SK-N-SH treated with all-trans-retinoic acid at 6 μM for 48 hours (cell line): ENCODE results near the gene ABI2.

ENCODE experiments used
- CREB5 ChIP-seq: fragments of 250-450 bp; sonication (Bioruptor Pico); IDR thresholded peaks from 2 replicates; pipeline ENCODE4 v1.5.1; 2020; ENCODE audit warnings: low read depth, mild to moderate bottlenecking, moderate library complexity
- CSDC2 ChIP-seq: fragments of 250-450 bp; sonication (Bioruptor Pico); IDR thresholded peaks from 2 replicates; pipeline ENCODE4 v1.5.0; 2020; ENCODE audit warnings: mild to moderate bottlenecking, moderate library complexity
- SNAI2 ChIP-seq: fragments of 250-450 bp; sonication (Bioruptor Pico); IDR thresholded peaks from 2 replicates; pipeline ENCODE4 v1.5.0; 2020; ENCODE audit warnings: mild to moderate bottlenecking, moderate library complexity
- TOX ChIP-seq: fragments of 250-450 bp; sonication (Bioruptor Pico); IDR thresholded peaks from 2 replicates; pipeline ENCODE4 v1.8.0; 2021; ENCODE audit warnings: mild to moderate bottlenecking, moderate library complexity, borderline replicate concordance
- TSHZ2 ChIP-seq: fragments of 250-450 bp; sonication (Bioruptor Pico); IDR thresholded peaks from 2 replicates; pipeline ENCODE4 v1.5.0; 2020; ENCODE audit warnings: mild to moderate bottlenecking, moderate library complexity
- ZFP3 ChIP-seq: fragments of 250-450 bp; sonication (Bioruptor Pico); IDR thresholded peaks from 2 replicates; pipeline ENCODE4 v1.5.0; 2020; ENCODE audit warnings: mild to moderate bottlenecking, moderate library complexity
- ZFP30 ChIP-seq: fragments of 450-650 bp; formaldehyde crosslinking; IDR thresholded peaks from 2 replicates; pipeline ENCODE4 v1.5.0; 2022; ENCODE audit warnings: mild to moderate bottlenecking, moderate library complexity
- ZNF70 ChIP-seq: fragments of 450-650 bp; formaldehyde crosslinking; IDR thresholded peaks from 2 replicates; pipeline ENCODE4 v1.5.0; 2020; ENCODE audit warnings: mild to moderate bottlenecking, moderate library complexity

DNA sequence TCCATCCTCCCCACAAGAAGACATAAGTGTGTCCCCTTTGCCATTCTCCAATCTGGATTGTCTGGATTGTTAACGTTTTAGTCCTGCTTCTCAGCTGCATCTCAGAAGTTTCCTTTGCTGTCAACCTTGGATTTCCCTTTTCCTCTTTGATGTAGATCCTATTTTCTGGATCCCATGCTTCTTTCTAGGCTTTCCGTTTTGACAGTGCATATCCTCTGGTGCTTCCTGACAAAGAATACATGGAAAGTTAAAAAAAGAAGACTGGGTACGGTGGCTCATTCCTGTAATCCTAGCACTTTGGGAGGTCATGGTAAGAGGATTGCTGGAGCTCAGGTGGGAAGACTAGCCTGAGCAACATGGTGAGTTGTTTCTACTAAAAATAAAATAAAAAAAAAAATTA lies 26.8 kb downstream of the ABI2 start:
- no peak for TF ChIP-seq ZFP30 (CRISPR knock-in tag)
- TF ChIP-seq TOX (CRISPR knock-in tag): no peak
- TF ChIP-seq TSHZ2 (CRISPR knock-in tag): no peak
- TF ChIP-seq ZFP3 (CRISPR knock-in tag): no peak
- no peak for TF ChIP-seq SNAI2 (CRISPR knock-in tag)
- TF ChIP-seq CSDC2: no peak
- no peak for TF ChIP-seq CREB5
- no peak for TF ChIP-seq ZNF70 (CRISPR knock-in tag)
